Forelimb muscle (tissue), 1 donor: ENCODE data around the gene ULK1. TPM values are rescaled to one million over a fixed set of nuclear protein-coding genes. Genes with fewer than 3 reads are reported as not detected.

Source experiments
- DNase-seq: peaks from one replicate; pipeline ENCODE4 v3.0.0-alpha.2; 2013; ENCODE audit warnings: low read depth
- polyA plus RNA-seq: library from polyadenylated mRNA; unstranded; fragments of 120-200 nt; gene quantifications from one replicate; pipeline ENCODE4 v1.2.1, GENCODE V29; 2013; ENCODE audit not compliant: insufficient read length

The ULK1 gene
- polyA plus RNA-seq, 1 donor, result 24.8 TPM

DNA sequence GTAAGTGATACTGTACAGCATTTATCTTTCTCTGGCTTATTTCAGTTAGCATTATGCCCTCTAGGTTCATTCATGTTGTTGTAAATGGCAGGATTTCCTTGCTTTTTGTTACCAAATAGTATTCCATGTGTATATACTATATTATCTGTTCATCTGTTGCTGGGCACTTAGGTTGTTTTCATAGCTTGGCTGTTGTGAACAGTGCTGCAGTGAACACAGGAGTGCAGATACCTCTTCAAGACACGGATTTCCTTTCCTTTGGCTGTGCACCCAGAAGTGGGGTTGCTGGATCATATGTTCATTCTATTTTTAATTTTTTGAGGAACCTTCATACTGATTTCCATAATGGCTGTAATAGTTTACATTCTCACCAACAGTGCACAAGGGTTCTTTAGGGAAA is 76.8 kb downstream of the ULK1 start:
- DNase-seq, result no peak

Other genes starting within 250 kb of the ULK1 start
- gene SFSWAP, start 183.5 kb upstream of the ULK1 start, polyA plus RNA-seq, result 29.2 TPM
- gene MMP17, start 66.2 kb upstream of the ULK1 start, polyA plus RNA-seq, result 4.2 TPM
- 12.2 TPM for gene PUS1, start 34.7 kb downstream of the ULK1 start, polyA plus RNA-seq
- gene EP400, start 55.3 kb downstream of the ULK1 start, polyA plus RNA-seq, result 21.2 TPM
- 12.9 TPM for gene DDX51, start 249.7 kb downstream of the ULK1 start, polyA plus RNA-seq
- gene NOC4L, start 249.8 kb downstream of the ULK1 start, polyA plus RNA-seq, result 9.8 TPM